Uterus (tissue), 4 donors: Measurements from ENCODE around the gene TIPRL. TPM values are rescaled to one million over a fixed set of nuclear protein-coding genes. Genes with fewer than 3 reads are reported as not detected.

Source experiments
- DNase-seq, 2 donors: peaks; one replicate each; pipeline ENCODE4 v3.0.0-alpha.2; 2019 to 2020
- H3K27ac ChIP-seq, 2 donors: fragments of 200-600 bp; sonication (generic); 1 replicate in 1 of 2; 2 replicates in 1 of 2; pipeline ENCODE4 v1.5.1; 2016 to 2018
- H3K27me3 ChIP-seq, 2 donors: fragments of 200-600 bp; sonication (generic); one replicate each; pipeline ENCODE4 v1.5.1; 2018 to 2019; ENCODE audit warnings: control low read depth in 1 of 2
- H3K36me3 ChIP-seq, 2 donors: fragments of 200-600 bp; sonication (generic); one replicate each; pipeline ENCODE4 v1.5.1; 2019; ENCODE audit warnings: control low read depth in 1 of 2
- H3K4me1 ChIP-seq, 2 donors: fragments of 200-600 bp; sonication (generic); one replicate each; pipeline ENCODE4 v1.5.1; 2018 to 2019; ENCODE audit warnings: control low read depth in 1 of 2
- H3K4me3 ChIP-seq, 2 donors: fragments of 200-600 bp; sonication (generic); 1 replicate in 1 of 2; 2 replicates in 1 of 2; pipeline ENCODE4 v1.5.1; 2018 to 2019; ENCODE audit warnings: mild to moderate bottlenecking in 1 of 2
- H3K9me3 ChIP-seq, 2 donors: fragments of 200-600 bp; sonication (generic); one replicate each; pipeline ENCODE4 v1.5.1; 2019; ENCODE audit warnings: control low read depth in 1 of 2
- POLR2A ChIP-seq, 2 donors: fragments of 450-650 bp; IDR thresholded peaks; one replicate each; pipeline ENCODE4 v1.6.1; 2016; ENCODE audit warnings: antibody characterized with exemption in 2 of 2, mild to moderate bottlenecking in 1 of 2, moderate library complexity in 1 of 2
- intact Hi-C: fragments of 100-400 bp; cut with DNase I; formaldehyde crosslinking; loops from one replicate; pipeline ENCODE4 v1.15.1; 2023; ENCODE audit warnings: low total_unique reads
- total RNA-seq, 4 donors: library from RNA; depleted of rRNA in 3 of 4; stranded (reverse); fragments of >200 nt in 3 of 4; gene quantifications; one replicate each; pipeline versions ENCODE4 v1.1.0 to v1.2.4, GENCODE V29; 2014 to 2023
- TF ChIP-seq, protein P1 (sequence below), 4 experiments: fragments of 200-600 bp in 2 of 4; fragments of 450-650 bp in 2 of 4; sonication (generic) in 2 of 4; IDR thresholded peaks; one replicate each; pipeline ENCODE4 v1.5.1; 2016 to 2019; ENCODE audit warnings: antibody characterized with exemption in 4 of 4, mild to moderate bottlenecking in 2 of 4, moderate library complexity in 1 of 4
- donor health status: DM: yes; HTN: yes; CAD: no.

Gene TIPRL
- total RNA-seq, 4 donors from 2014 or later = 9.5 to 59.2 (median 28.3) TPM

DNA sequence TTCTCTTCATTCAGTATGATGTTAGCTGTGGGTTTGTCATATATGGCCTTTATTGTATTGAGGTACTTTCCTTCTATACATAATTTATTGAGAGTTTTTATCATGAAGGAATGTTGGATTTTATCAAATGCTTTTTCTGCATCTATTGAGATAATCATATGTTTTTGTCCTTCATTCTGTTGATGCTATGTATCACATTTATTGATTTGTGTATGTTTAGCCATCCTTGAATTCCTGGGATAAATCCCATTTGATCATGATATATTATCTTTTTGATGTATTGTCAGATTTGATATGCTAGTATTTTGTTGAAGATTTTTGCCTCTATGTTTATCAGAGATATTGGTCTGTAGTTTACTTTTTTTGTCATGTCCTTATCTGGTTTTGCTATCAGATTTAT, 21.1 kb upstream of the TIPRL start:
- intact Hi-C loops = no loop called here
- Histone ChIP-seq H3K27ac (no peak overlapping the region), H3K36me3 (no peaks in the 10 kb centered on the region), H3K4me3 (no peak overlapping the region), H3K4me1 (no peaks in the 10 kb centered on the region), H3K9me3 (peaks cover 0 to 7% of the 10 kb centered on the region in 2 donors), H3K27me3 (no peaks in the 10 kb centered on the region)
- DNase-seq = no peak
- TF ChIP-seq, protein P1, sequence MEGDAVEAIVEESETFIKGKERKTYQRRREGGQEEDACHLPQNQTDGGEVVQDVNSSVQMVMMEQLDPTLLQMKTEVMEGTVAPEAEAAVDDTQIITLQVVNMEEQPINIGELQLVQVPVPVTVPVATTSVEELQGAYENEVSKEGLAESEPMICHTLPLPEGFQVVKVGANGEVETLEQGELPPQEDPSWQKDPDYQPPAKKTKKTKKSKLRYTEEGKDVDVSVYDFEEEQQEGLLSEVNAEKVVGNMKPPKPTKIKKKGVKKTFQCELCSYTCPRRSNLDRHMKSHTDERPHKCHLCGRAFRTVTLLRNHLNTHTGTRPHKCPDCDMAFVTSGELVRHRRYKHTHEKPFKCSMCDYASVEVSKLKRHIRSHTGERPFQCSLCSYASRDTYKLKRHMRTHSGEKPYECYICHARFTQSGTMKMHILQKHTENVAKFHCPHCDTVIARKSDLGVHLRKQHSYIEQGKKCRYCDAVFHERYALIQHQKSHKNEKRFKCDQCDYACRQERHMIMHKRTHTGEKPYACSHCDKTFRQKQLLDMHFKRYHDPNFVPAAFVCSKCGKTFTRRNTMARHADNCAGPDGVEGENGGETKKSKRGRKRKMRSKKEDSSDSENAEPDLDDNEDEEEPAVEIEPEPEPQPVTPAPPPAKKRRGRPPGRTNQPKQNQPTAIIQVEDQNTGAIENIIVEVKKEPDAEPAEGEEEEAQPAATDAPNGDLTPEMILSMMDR (IDR thresholded peaks at IDR 0.05) = no peak
- TF ChIP-seq POLR2A (IDR thresholded peaks at IDR 0.05) = no peak

- Histone ChIP-seq H3K4me1 (no peaks in the 10 kb centered on the region), H3K27ac (no peak overlapping the region), H3K4me3 (no peak overlapping the region), H3K36me3 (no peaks in the 10 kb centered on the region), H3K9me3 (peaks cover 0 to 7% of the 10 kb centered on the region in 2 donors), H3K27me3 (no peaks in the 10 kb centered on the region)
- TF ChIP-seq, protein P1 (IDR thresholded peaks at IDR 0.05) = no peak
- no peak for TF ChIP-seq POLR2A (IDR thresholded peaks at IDR 0.05)
- DNase-seq = no peak
- intact Hi-C loops = no loop called here
These were observed 19.5 kb upstream of the TIPRL start for GRCh38 chr1:168159251-168159650.

DNA sequence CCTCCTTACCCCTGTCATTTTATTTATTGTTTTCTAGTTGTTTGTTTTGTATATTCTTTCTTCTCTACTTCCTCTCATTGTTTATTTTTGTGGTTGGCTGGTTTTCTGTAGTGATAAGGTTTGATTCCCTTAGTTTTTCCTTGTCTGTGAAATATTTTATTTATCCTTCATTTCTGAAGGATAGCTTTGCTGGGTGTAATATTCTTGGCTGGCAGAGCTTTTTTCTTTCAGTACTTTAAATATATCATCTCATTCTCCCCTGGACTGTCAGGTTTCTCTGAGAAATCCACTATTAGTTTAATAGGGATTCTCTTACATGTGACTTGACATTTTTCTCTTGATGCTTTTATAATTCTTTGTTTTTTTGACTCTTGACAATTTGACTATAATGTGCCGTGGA, 18.8 kb upstream of the TIPRL start:
- peaks cover 0 to 7% of the 10 kb centered on the region in 2 donors for H3K9me3 ChIP-seq
- no peak overlapping the region for H3K4me3 ChIP-seq
- H3K36me3 ChIP-seq = no peaks in the 10 kb centered on the region
- no peak for TF ChIP-seq POLR2A (IDR thresholded peaks at IDR 0.05)
- TF ChIP-seq, protein P1 (IDR thresholded peaks at IDR 0.05) = no peak
- DNase-seq = no peak
- no peaks in the 10 kb centered on the region for H3K27me3 ChIP-seq
- H3K4me1 ChIP-seq = no peaks in the 10 kb centered on the region
- H3K27ac ChIP-seq = no peak overlapping the region
- intact Hi-C loops = no loop called here

DNA sequence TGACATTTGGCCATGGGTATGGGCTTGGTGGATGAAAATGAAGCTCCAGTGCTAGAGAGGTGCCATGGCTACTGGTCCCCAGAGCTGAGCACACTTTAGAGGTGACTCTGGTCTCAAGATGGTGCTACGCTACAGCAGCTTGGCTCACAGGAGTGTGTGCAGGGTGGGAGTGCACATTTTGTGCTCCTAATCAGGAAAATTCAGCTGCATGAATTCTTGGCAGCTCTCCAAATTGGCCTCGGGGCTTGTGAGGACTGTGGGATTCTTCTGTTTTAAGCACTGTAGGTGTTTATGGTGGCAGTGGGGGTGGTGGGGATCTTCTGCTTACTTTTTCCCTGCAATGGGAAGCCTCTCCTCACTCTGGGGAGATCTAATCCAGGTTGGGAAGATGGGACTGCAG, 17.3 kb upstream of the TIPRL start:
- no peaks in the 10 kb centered on the region for H3K4me1 ChIP-seq
- H3K27ac ChIP-seq = no peak overlapping the region
- DNase-seq = no peak
- no peaks in the 10 kb centered on the region for H3K36me3 ChIP-seq
- no peak overlapping the region for H3K4me3 ChIP-seq
- intact Hi-C loops = no loop called here
- H3K27me3 ChIP-seq = no peaks in the 10 kb centered on the region
- TF ChIP-seq, protein P1 (IDR thresholded peaks at IDR 0.05) = no peak
- no peak for TF ChIP-seq POLR2A (IDR thresholded peaks at IDR 0.05)
- H3K9me3 ChIP-seq = peaks cover 0 to 7% of the 10 kb centered on the region in 2 donors

- no peak for TF ChIP-seq POLR2A (IDR thresholded peaks at IDR 0.05)
- TF ChIP-seq, protein P1 (IDR thresholded peaks at IDR 0.05) = no peak
- Histone ChIP-seq H3K9me3 (peaks cover 0 to 7% of the 10 kb centered on the region in 2 donors), H3K27me3 (no peaks in the 10 kb centered on the region), H3K36me3 (no peaks in the 10 kb centered on the region), H3K4me1 (no peaks in the 10 kb centered on the region), H3K4me3 (no peak overlapping the region), H3K27ac (no peak overlapping the region)
- DNase-seq = no peak
- intact Hi-C loops = no loop called here
These were observed 15.1 kb upstream of the TIPRL start for GRCh38 chr1:168163670-168164069.
